Measurements from ENCODE around the gene ACTN4.

ACTN4 gene

GRCh38 chr19:38684862-38685665 lies 37.6 kb downstream of the ACTN4 start:
- TF ChIP-seq CTCF (IDR thresholded peaks at IDR 0.05; ENCODE audit: low read depth, low read length, missing control alignments) = no peak
- in situ Hi-C loops (cut with HindIII; ENCODE audit: low sequenced_read_pairs) = no loop called here
- H3K4me3 ChIP-seq (ENCODE audit: low read depth, low read length) = no peak overlapping the region

GRCh38 chr19:38685666-38686529 lies 38.4 kb downstream of the ACTN4 start:
- H3K4me3 ChIP-seq (ENCODE audit: low read depth, low read length) = no peak overlapping the region
- in situ Hi-C loops (cut with HindIII; ENCODE audit: low sequenced_read_pairs) = no loop called here
- TF ChIP-seq CTCF (IDR thresholded peaks at IDR 0.05; ENCODE audit: low read depth, low read length, missing control alignments) = peak; percentile 77
- peak; percentile 53 for DNase-seq (ENCODE audit: low read depth)

More at GRCh38 chr19:38684862-38685665, 37.6 kb downstream of the ACTN4 start:
- DNase-seq (ENCODE audit: low read depth) = no peak

GRCh38 chr19:38686530-38686888 lies 39.1 kb downstream of the ACTN4 start:
- no peak overlapping the region for H3K4me3 ChIP-seq (ENCODE audit: low read depth, low read length)
- in situ Hi-C loops (cut with HindIII; ENCODE audit: low sequenced_read_pairs) = no loop called here
- TF ChIP-seq CTCF (IDR thresholded peaks at IDR 0.05; ENCODE audit: low read depth, low read length, missing control alignments) = no peak
- DNase-seq (ENCODE audit: low read depth) = no peak

GRCh38 chr19:38687837-38688378 lies 40.5 kb downstream of the ACTN4 start:
- no peak overlapping the region for H3K4me3 ChIP-seq (ENCODE audit: low read depth, low read length)
- no peak for TF ChIP-seq CTCF (IDR thresholded peaks at IDR 0.05; ENCODE audit: low read depth, low read length, missing control alignments)
- no peak for DNase-seq (ENCODE audit: low read depth)
- in situ Hi-C loops (cut with HindIII; ENCODE audit: low sequenced_read_pairs) = no loop called here

- TF ChIP-seq CTCF (IDR thresholded peaks at IDR 0.05; ENCODE audit: low read depth, low read length, missing control alignments) = no peak
- H3K4me3 ChIP-seq (ENCODE audit: low read depth, low read length) = no peak overlapping the region
- in situ Hi-C loops (cut with HindIII; ENCODE audit: low sequenced_read_pairs) = no loop called here
- DNase-seq (ENCODE audit: low read depth) = no peak
Observed at GRCh38 chr19:38690146-38690545, 42.7 kb downstream of the ACTN4 start.

- in situ Hi-C loops (cut with HindIII; ENCODE audit: low sequenced_read_pairs) = no loop called here
- no peak overlapping the region for H3K4me3 ChIP-seq (ENCODE audit: low read depth, low read length)
- DNase-seq (ENCODE audit: low read depth) = no peak
- TF ChIP-seq CTCF (IDR thresholded peaks at IDR 0.05; ENCODE audit: low read depth, low read length, missing control alignments) = no peak
Observed at GRCh38 chr19:38690832-38691231, 43.4 kb downstream of the ACTN4 start.

Data from astrocyte of the cerebellum (primary cell).